Neuronal stem cell (in vitro differentiated cells): ENCODE data around the gene SEC24C.

Experiments used
- DNase-seq: peaks from one replicate; pipeline ENCODE4 v3.0.0-alpha.2; 2013; ENCODE audit warnings: low spot score
- H2AFZ ChIP-seq: one replicate; pipeline ENCODE4 v1.6.1; 2013; ENCODE audit warnings: mild to moderate bottlenecking, low read length, inconsistent platforms
- H2AK5ac ChIP-seq: 2 replicates; pipeline ENCODE4 v1.6.1; 2013; ENCODE audit warnings: low read depth, mild to moderate bottlenecking, inconsistent platforms, low read length, moderate library complexity, mixed read lengths
- H2BK120ac ChIP-seq: 2 replicates; pipeline ENCODE4 v1.6.1; 2013; ENCODE audit warnings: low read depth, mild to moderate bottlenecking, inconsistent platforms, low read length, moderate library complexity, mixed read lengths
- H2BK12ac ChIP-seq: one replicate; pipeline ENCODE4 v1.6.1; 2013; ENCODE audit warnings: low read length, inconsistent platforms
- H2BK15ac ChIP-seq: 2 replicates; pipeline ENCODE4 v1.6.1; 2013; ENCODE audit warnings: mild to moderate bottlenecking, low read length, inconsistent platforms, mixed read lengths
- H2BK5ac ChIP-seq: one replicate; pipeline ENCODE4 v1.6.1; 2013; ENCODE audit warnings: inconsistent platforms, mild to moderate bottlenecking, low read length, moderate library complexity
- H3K14ac ChIP-seq: one replicate; pipeline ENCODE4 v1.6.1; 2013; ENCODE audit warnings: low read length, inconsistent platforms
- H3K18ac ChIP-seq: 2 replicates; pipeline ENCODE4 v1.6.1; 2013; ENCODE audit warnings: low read length, inconsistent platforms
- H3K23ac ChIP-seq: 2 replicates; pipeline ENCODE4 v1.6.1; 2013; ENCODE audit warnings: low read depth, mild to moderate bottlenecking, mixed read lengths, low read length, inconsistent platforms; ENCODE audit not compliant: poor library complexity
- H3K27ac ChIP-seq: replicated peaks from 3 replicates; pipeline ENCODE4 v1.5.1; 2013; ENCODE audit warnings: low read length, inconsistent platforms
- H3K27me3 ChIP-seq, 3 experiments: 2 replicates each; pipeline ENCODE4 v1.6.1; 2013; ENCODE audit warnings: low read length in 3 of 3, mild to moderate bottlenecking in 2 of 3, inconsistent platforms in 1 of 3, low read depth in 1 of 3, mixed read lengths in 1 of 3, moderate library complexity in 1 of 3; ENCODE audit not compliant: control insufficient read depth in 3 of 3, insufficient read depth in 3 of 3
- H3K36me3 ChIP-seq, 2 donors: replicated peaks in 1 of 2; 2 replicates each; pipeline ENCODE4 v1.6.1; 2013; ENCODE audit warnings: low read length in 2 of 2; ENCODE audit not compliant: control insufficient read depth in 2 of 2, insufficient read depth in 2 of 2
- H3K4ac ChIP-seq: 2 replicates; pipeline ENCODE4 v1.6.1; 2013; ENCODE audit warnings: inconsistent platforms, mild to moderate bottlenecking, low read length, moderate library complexity
- H3K4me1 ChIP-seq, 2 donors: 1 replicate in 1 of 2; 2 replicates in 1 of 2; pipeline ENCODE4 v1.6.1; 2013; ENCODE audit warnings: low read length in 2 of 2, low read depth in 1 of 2; ENCODE audit not compliant: control insufficient read depth in 2 of 2, insufficient read depth in 1 of 2
- H3K4me2 ChIP-seq: one replicate; pipeline ENCODE4 v1.6.1; 2013; ENCODE audit warnings: mild to moderate bottlenecking, low read length, inconsistent platforms; ENCODE audit not compliant: insufficient read depth, poor library complexity, severe bottlenecking
- H3K4me3 ChIP-seq, 2 donors: 2 replicates each; pipeline ENCODE4 v1.5.1; 2013; ENCODE audit warnings: low read length in 2 of 2, mild to moderate bottlenecking in 2 of 2, inconsistent platforms in 1 of 2, moderate library complexity in 1 of 2
- H3K79me1 ChIP-seq: one replicate; pipeline ENCODE4 v1.6.1; 2013; ENCODE audit warnings: low read depth, mild to moderate bottlenecking, inconsistent platforms, low read length, moderate library complexity
- H3K9ac ChIP-seq: one replicate; pipeline ENCODE4 v1.6.1; 2013; ENCODE audit warnings: mild to moderate bottlenecking, low read depth, low read length, inconsistent platforms; ENCODE audit not compliant: poor library complexity
- H3K9me3 ChIP-seq, 2 donors: replicated peaks in 1 of 2; 2 replicates each; pipeline versions ENCODE3 to v1.6.1; 2013; ENCODE audit warnings: low read length in 2 of 2, mild to moderate bottlenecking in 2 of 2, inconsistent platforms in 1 of 2, low read depth in 1 of 2, mixed read lengths in 1 of 2, moderate library complexity in 1 of 2; ENCODE audit not compliant: control insufficient read depth in 2 of 2, insufficient read depth in 1 of 2
- H4K8ac ChIP-seq: one replicate; pipeline ENCODE4 v1.6.1; 2013; ENCODE audit warnings: low read depth, mild to moderate bottlenecking, inconsistent platforms, low read length, moderate library complexity
- H4K91ac ChIP-seq: one replicate; pipeline ENCODE4 v1.6.1; 2013; ENCODE audit warnings: low read length, low read depth, mild to moderate bottlenecking, inconsistent platforms; ENCODE audit not compliant: poor library complexity
- WGBS, 2 donors: extraction: QIAGEN DNeasy Blood & Tissue Kit; methylation state at CpG; one replicate each; pipeline ENCODE4 v1.1.7; 2013; ENCODE audit warnings: missing lambda C conversion rate in 2 of 2, mixed read lengths in 1 of 2; ENCODE audit not compliant: insufficient read length in 2 of 2, insufficient replicate concordance in 1 of 2; ENCODE audit errors: extremely low coverage in 2 of 2; 5-methylcytosine and 5-hydroxymethylcytosine counted together

The SEC24C gene

DNA sequence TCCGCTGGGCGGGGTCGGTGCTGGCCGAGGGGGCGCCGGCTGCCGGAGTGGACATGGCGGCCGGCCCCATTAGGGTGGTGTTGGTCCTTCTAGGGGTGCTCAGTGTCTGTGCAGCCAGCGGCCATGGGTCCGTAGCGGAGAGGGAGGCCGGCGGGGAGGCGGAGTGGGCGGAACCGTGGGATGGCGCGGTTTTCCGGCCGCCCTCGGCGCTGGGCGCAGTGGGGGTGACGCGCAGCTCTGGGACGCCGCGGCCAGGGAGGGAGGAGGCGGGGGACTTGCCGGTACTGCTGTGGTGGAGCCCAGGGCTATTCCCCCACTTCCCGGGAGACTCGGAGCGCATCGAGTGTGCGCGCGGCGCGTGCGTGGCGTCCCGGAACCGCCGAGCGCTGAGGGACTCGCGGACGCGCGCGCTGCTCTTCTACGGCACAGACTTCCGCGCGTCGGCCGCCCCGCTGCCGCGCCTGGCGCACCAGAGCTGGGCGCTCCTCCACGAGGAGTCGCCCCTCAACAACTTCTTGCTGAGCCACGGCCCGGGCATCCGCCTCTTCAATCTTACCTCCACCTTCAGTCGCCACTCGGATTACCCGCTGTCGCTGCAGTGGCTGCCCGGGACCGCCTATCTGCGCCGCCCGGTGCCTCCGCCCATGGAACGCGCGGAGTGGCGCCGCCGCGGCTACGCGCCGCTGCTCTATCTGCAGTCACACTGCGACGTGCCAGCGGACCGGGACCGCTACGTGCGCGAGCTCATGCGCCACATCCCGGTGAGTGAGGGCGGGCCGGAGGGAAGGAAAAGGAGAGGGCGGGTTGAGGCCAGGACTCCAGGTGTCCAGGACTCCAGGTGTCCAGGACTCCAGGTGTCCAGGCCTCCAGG, 28.3 kb downstream of the SEC24C start:
- Histone ChIP-seq H3K18ac (peak overlapping the region; percentile 99), H3K4me2 (peak overlapping the region; percentile 95), H4K91ac (no peak overlapping the region), H3K14ac (peak overlapping the region; percentile 82), H3K23ac (peak overlapping the region; percentile 99), H2BK12ac (peak overlapping the region; percentile 76), H4K8ac (no peak overlapping the region), H3K79me1 (peaks cover 5% of the 10 kb centered on the region), H3K27me3 (no peaks in the 10 kb centered on the region), H2AFZ (peak overlapping the region; percentile 96), H3K4me3 (peak overlapping the region; percentile 79 to 98), H3K9me3 (no peaks in the 10 kb centered on the region), H3K27ac (peak overlapping the region; percentile 89), H3K4me1 (peaks cover 10 to 19% of the 10 kb centered on the region in 2 donors), H3K36me3 (peaks cover 30 to 85% of the 10 kb centered on the region in 2 donors), H2BK15ac (peak overlapping the region; percentile 49), H2BK5ac (peak overlapping the region; percentile 85), H3K9ac (peak overlapping the region; percentile 96), H2BK120ac (peak overlapping the region; percentile 23), H3K4ac (no peak overlapping the region), H2AK5ac (peak overlapping the region; percentile 62)
- WGBS, 2 donors: no CpG with 5 or more reads among the region's 101 CpGs
- peak; percentile 72 for DNase-seq

DNA sequence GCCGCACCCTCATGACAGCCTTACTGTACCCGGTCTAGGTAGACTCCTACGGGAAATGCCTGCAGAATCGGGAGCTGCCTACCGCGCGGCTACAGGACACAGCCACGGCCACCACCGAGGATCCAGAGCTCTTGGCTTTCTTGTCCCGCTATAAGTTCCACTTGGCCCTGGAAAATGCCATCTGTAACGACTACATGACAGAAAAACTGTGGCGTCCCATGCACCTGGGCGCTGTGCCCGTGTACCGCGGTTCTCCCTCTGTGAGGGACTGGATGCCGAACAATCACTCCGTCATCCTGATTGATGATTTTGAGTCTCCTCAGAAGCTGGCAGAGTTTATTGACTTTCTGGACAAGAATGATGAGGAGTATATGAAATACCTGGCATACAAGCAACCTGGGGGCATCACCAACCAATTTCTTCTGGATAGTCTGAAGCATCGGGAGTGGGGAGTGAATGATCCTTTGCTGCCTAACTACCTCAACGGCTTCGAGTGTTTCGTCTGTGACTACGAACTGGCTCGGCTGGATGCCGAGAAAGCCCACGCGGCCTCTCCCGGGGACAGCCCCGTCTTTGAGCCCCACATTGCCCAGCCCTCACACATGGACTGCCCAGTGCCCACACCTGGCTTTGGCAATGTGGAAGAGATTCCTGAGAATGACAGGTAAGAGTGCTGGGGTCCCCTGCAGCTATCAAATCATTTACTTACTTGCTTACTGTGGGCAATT, 29.1 kb downstream of the SEC24C start:
- peak overlapping the region; percentile 76 for H2BK12ac ChIP-seq
- H3K36me3 ChIP-seq: peaks cover 27 to 86% of the 10 kb centered on the region in 2 donors
- no CpG with 5 or more reads among the region's 29 CpGs for WGBS, 2 donors
- no peak overlapping the region for H2BK120ac ChIP-seq
- no peak overlapping the region for H2AK5ac ChIP-seq
- H2AFZ ChIP-seq: peak overlapping the region; percentile 96
- no peak overlapping the region for H3K4ac ChIP-seq
- no peak overlapping the region for H4K91ac ChIP-seq
- H3K27ac ChIP-seq: no peak overlapping the region
- H4K8ac ChIP-seq: no peak overlapping the region
- H3K27me3 ChIP-seq: no peaks in the 10 kb centered on the region
- H3K4me1 ChIP-seq: peaks cover 10 to 19% of the 10 kb centered on the region in 2 donors
- peak overlapping the region; percentile 99 for H3K23ac ChIP-seq
- peak overlapping the region; percentile 99 for H3K18ac ChIP-seq
- no peaks in the 10 kb centered on the region for H3K9me3 ChIP-seq
- peak overlapping the region; percentile 85 for H2BK5ac ChIP-seq
- no peak overlapping the region for H3K14ac ChIP-seq
- peak overlapping the region; percentile 96 for H3K9ac ChIP-seq
- H3K4me2 ChIP-seq: peak overlapping the region; percentile 95
- H3K4me3 ChIP-seq: peak overlapping the region; percentile 79 to 98
- H2BK15ac ChIP-seq: no peak overlapping the region
- H3K79me1 ChIP-seq: peaks cover 5% of the 10 kb centered on the region
- DNase-seq: no peak

GRCh38 chr10:73774637-73775036, 30.5 kb downstream of the SEC24C start:
- H3K23ac ChIP-seq: no peak overlapping the region
- peaks cover 10 to 19% of the 10 kb centered on the region in 2 donors for H3K4me1 ChIP-seq
- no peak overlapping the region for H2BK12ac ChIP-seq
- no peak overlapping the region for H3K4ac ChIP-seq
- no peak overlapping the region for H2AK5ac ChIP-seq
- H2BK120ac ChIP-seq: no peak overlapping the region
- H3K4me2 ChIP-seq: no peak overlapping the region
- no peak overlapping the region for H4K8ac ChIP-seq
- peak overlapping the region in 1 of 2 donors; percentile 5 for H3K4me3 ChIP-seq
- no peaks in the 10 kb centered on the region for H3K9me3 ChIP-seq
- no peak overlapping the region for H3K18ac ChIP-seq
- H3K27me3 ChIP-seq: no peaks in the 10 kb centered on the region
- no peak for DNase-seq
- H3K9ac ChIP-seq: no peak overlapping the region
- H4K91ac ChIP-seq: no peak overlapping the region
- no peak overlapping the region for H2AFZ ChIP-seq
- WGBS, 2 donors: no CpG with 5 or more reads among the region's 5 CpGs
- no peak overlapping the region for H3K27ac ChIP-seq
- H3K79me1 ChIP-seq: peaks cover 5% of the 10 kb centered on the region
- H2BK15ac ChIP-seq: no peak overlapping the region
- peaks cover 19 to 86% of the 10 kb centered on the region in 2 donors for H3K36me3 ChIP-seq
- H2BK5ac ChIP-seq: no peak overlapping the region
- no peak overlapping the region for H3K14ac ChIP-seq

DNA sequence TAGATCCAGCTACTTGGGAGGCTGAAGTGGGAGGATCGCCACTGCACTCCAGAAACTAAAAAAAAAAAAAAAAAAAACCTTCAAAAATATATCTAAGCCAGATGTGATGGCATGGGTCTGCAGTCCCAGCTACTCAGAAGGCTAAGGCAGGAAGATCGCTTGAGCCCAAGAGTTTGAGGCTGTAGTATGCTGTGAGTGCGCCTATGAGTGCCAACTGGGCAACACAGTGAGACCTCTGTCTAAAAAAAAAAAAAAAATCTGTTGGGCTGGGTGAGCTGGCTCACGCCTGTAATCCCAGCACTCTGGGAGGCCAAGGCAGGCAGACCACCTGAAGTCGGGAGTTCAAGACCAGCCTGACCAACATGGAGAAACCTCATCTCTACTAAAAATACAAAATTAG, 34.8 kb downstream of the SEC24C start:
- Histone ChIP-seq H4K91ac (no peak overlapping the region), H3K14ac (no peak overlapping the region)
- no CpG with 5 or more reads among the region's 5 CpGs for WGBS, 2 donors

More for the DNA sequence above, 34.8 kb downstream of the SEC24C start:
- Histone ChIP-seq H3K18ac (no peak overlapping the region), H2BK12ac (no peak overlapping the region), H3K4me3 (no peak overlapping the region), H3K9ac (no peak overlapping the region), H2BK15ac (no peak overlapping the region), H2AFZ (no peak overlapping the region), H3K4ac (no peak overlapping the region), H3K9me3 (no peaks in the 10 kb centered on the region), H3K36me3 (peaks cover 4 to 73% of the 10 kb centered on the region in 2 donors), H3K4me1 (peaks cover 9 to 20% of the 10 kb centered on the region in 2 donors), H3K27me3 (no peaks in the 10 kb centered on the region), H2BK120ac (no peak overlapping the region), H3K79me1 (peaks cover 9% of the 10 kb centered on the region), H3K23ac (no peak overlapping the region), H3K4me2 (no peak overlapping the region), H2BK5ac (no peak overlapping the region), H3K27ac (no peak overlapping the region), H4K8ac (no peak overlapping the region), H2AK5ac (no peak overlapping the region)
- no peak for DNase-seq
